GM12878 (cell line): ENCODE measurements around the gene CDH5. TPM values are rescaled to one million over a fixed set of nuclear protein-coding genes. Genes with fewer than 3 reads are reported as not detected.

ENCODE experiments used
- ATAC-seq: fragments of 200-7000 bp; cut with Tn5 transposase; 3 replicates; pipeline ENCODE4 v1.9.1; 2020; ENCODE audit warnings: mild to moderate bottlenecking, moderate library complexity
- BruUV-seq: library from RNA; stranded (reverse); fragments of 400-500 nt; replicated peaks from 2 replicates; lab custom pipeline; 2021; lab: Mats Ljungman, UMichigan
- CTCF ChIA-PET: fragments of 300-600 bp; sonication (Branson Sonifier 250); formaldehyde crosslinking; extraction: SDS; loops from one replicate; lab custom pipeline; 2021; ENCODE audit warnings: inconsistent platforms; lab: Yijun Ruan, JAX
- POLR2A ChIA-PET: fragments of 350-600 bp; formaldehyde crosslinking; extraction: SDS; loops from one replicate; lab custom pipeline; 2021; ENCODE audit warnings: inconsistent platforms; lab: Charles Lee
- RAD21 ChIA-PET: fragments of 300-600 bp; sonication (Branson Sonifier 250); formaldehyde crosslinking; loops from one replicate; lab custom pipeline; 2023; ENCODE audit warnings: antibody characterized with exemption; ENCODE audit not compliant: unreplicated experiment; lab: Charles Lee
- SMC1A ChIA-PET: fragments of 300-600 bp; sonication (Branson Sonifier 250); formaldehyde crosslinking; loops from one replicate; lab custom pipeline; 2023; ENCODE audit not compliant: unreplicated experiment, uncharacterized antibody; lab: Charles Lee
- DNase-seq: peaks from one replicate; pipeline ENCODE4 v3.0.0-alpha.2; 2011; ENCODE audit warnings: low read depth, low spot score
- FAIRE-seq: peaks from 3 replicates; lab custom pipeline; 2011; peaks lifted over from hg19 to GRCh38; lab: Jason Lieb, UNC
- H2AFZ ChIP-seq: 2 replicates; pipeline ENCODE4 v1.6.0; 2011; ENCODE audit warnings: low read depth, low read length, control low read depth; ENCODE audit not compliant: control insufficient read depth
- H3K27ac ChIP-seq: 2 replicates; pipeline ENCODE4 v1.5.1; 2011; ENCODE audit warnings: control low read depth; ENCODE audit not compliant: control insufficient read depth, insufficient read depth
- H3K27me3 ChIP-seq, 2 experiments: replicated peaks in 1 of 2; 2 replicates each; pipeline versions ENCODE4 v1.6.0 to v1.6.1; 2011; ENCODE audit warnings: low read length in 1 of 2; ENCODE audit not compliant: control insufficient read depth in 2 of 2, insufficient read depth in 2 of 2
- H3K36me3 ChIP-seq, 2 experiments: 2 replicates each; pipeline ENCODE4 v1.5.1; 2011; ENCODE audit warnings: low read length in 1 of 2; ENCODE audit not compliant: control insufficient read depth in 2 of 2, insufficient read depth in 2 of 2
- H3K4me1 ChIP-seq: 2 replicates; pipeline ENCODE4 v1.6.1; 2011; ENCODE audit warnings: mild to moderate bottlenecking, low read length, moderate library complexity, mixed read lengths; ENCODE audit not compliant: control insufficient read depth, insufficient read depth
- H3K4me2 ChIP-seq: 2 replicates; pipeline ENCODE4 v1.6.0; 2011; ENCODE audit warnings: control low read depth; ENCODE audit not compliant: control insufficient read depth, insufficient read depth
- H3K4me3 ChIP-seq: fragments of 200-600 bp; sonication (generic); 2 replicates; pipeline ENCODE4 v1.5.1; 2016
- H3K79me2 ChIP-seq: 2 replicates; pipeline ENCODE4 v1.6.0; 2011; ENCODE audit warnings: low read length; ENCODE audit not compliant: control insufficient read depth, insufficient read depth
- H3K9ac ChIP-seq: 2 replicates; pipeline ENCODE4 v1.8.0; 2011; ENCODE audit warnings: low read length, control low read depth, mixed read lengths; ENCODE audit not compliant: control insufficient read depth, insufficient read depth
- H3K9me3 ChIP-seq: replicated peaks from 3 replicates; pipeline ENCODE4 v1.5.1; 2011; ENCODE audit warnings: mild to moderate bottlenecking, low read length; ENCODE audit not compliant: control insufficient read depth, insufficient read depth
- H4K20me1 ChIP-seq: 2 replicates; pipeline ENCODE4 v1.6.0; 2011; ENCODE audit not compliant: control insufficient read depth, insufficient read depth
- BCL11A ChIP-seq: IDR thresholded peaks from 2 replicates; pipeline ENCODE4 v1.6.1; 2011; ENCODE audit warnings: low read depth, low read length
- CBX3 ChIP-seq: fragments of 200-600 bp; sonication (generic); IDR thresholded peaks from 2 replicates; pipeline ENCODE4 v1.6.1; 2016; ENCODE audit warnings: low read depth, borderline replicate concordance
- FOXK2 ChIP-seq: fragments of 450-650 bp; IDR thresholded peaks from 2 replicates; pipeline ENCODE4 v1.6.1; 2017; ENCODE audit warnings: mild to moderate bottlenecking, moderate library complexity
- HCFC1 ChIP-seq: fragments of 150-350 bp; IDR thresholded peaks from 2 replicates; pipeline ENCODE4 v1.6.1; 2014; ENCODE audit warnings: low read length
- HDAC6 ChIP-seq: fragments of 200-600 bp; sonication (generic); IDR thresholded peaks from one replicate; pipeline ENCODE4 v1.8.0; 2017; ENCODE audit warnings: antibody characterized with exemption; ENCODE audit not compliant: unreplicated experiment
- IKZF1 ChIP-seq: fragments of 450-650 bp; conservative IDR thresholded peaks from 2 replicates; pipeline ENCODE4 v1.6.1; 2017; ENCODE audit warnings: antibody characterized with exemption, mild to moderate bottlenecking
- MTA2 ChIP-seq: fragments of 450-650 bp; IDR thresholded peaks from 2 replicates; pipeline ENCODE4 v1.6.1; 2016; ENCODE audit warnings: low read depth, mild to moderate bottlenecking, moderate library complexity
- NBN ChIP-seq: fragments of 450-650 bp; IDR thresholded peaks from 2 replicates; pipeline ENCODE4 v1.6.1; 2016
- NFYA ChIP-seq: IDR thresholded peaks from 2 replicates; pipeline ENCODE4 v1.6.1; 2011; ENCODE audit warnings: low read depth, mild to moderate bottlenecking, low read length, improper control_type of control experiment, borderline replicate concordance
- NR2C1 ChIP-seq: fragments of 450-650 bp; IDR thresholded peaks from 2 replicates; pipeline ENCODE4 v1.6.1; 2017; ENCODE audit warnings: antibody characterized with exemption, mild to moderate bottlenecking, moderate library complexity
- RUNX3 ChIP-seq: IDR thresholded peaks from 2 replicates; pipeline ENCODE4 v1.6.1; 2012; ENCODE audit warnings: low read length, inconsistent platforms
- SIX5 ChIP-seq: IDR thresholded peaks from 2 replicates; pipeline ENCODE4 v1.6.1; 2011; ENCODE audit warnings: mild to moderate bottlenecking, low read depth, low read length, moderate library complexity; ENCODE audit not compliant: severe bottlenecking
- SMAD1 ChIP-seq: fragments of 450-650 bp; IDR thresholded peaks from 2 replicates; pipeline ENCODE4 v1.6.1; 2018; ENCODE audit warnings: mild to moderate bottlenecking, low read depth; ENCODE audit not compliant: partially characterized antibody
- TAF1 ChIP-seq: IDR thresholded peaks from 2 replicates; pipeline ENCODE4 v1.6.1; 2011; ENCODE audit warnings: mild to moderate bottlenecking, low read depth, low read length, borderline replicate concordance
- ZNF217 ChIP-seq: fragments of 450-650 bp; IDR thresholded peaks from 2 replicates; pipeline ENCODE4 v1.6.1; 2017; ENCODE audit warnings: antibody characterized with exemption, mild to moderate bottlenecking
- ZNF384 ChIP-seq: IDR thresholded peaks from 2 replicates; pipeline ENCODE4 v1.6.1; 2012; ENCODE audit warnings: low read depth, mild to moderate bottlenecking, low read length, improper control_type of control experiment, borderline replicate concordance
- WGBS: methylation state at CpG from one replicate; pipeline ENCODE4 v1.1.6; 2016; ENCODE audit warnings: low lambda C conversion rate; ENCODE audit not compliant: insufficient replicate concordance, insufficient coverage; ENCODE audit errors: missing lambda C conversion rate; 5-methylcytosine and 5-hydroxymethylcytosine counted together
- in situ Hi-C: fragments of 300-500 bp; cut with MboI; formaldehyde crosslinking; loops from 9 replicates; pipeline ENCODE4 v1.14.3; 2018; ENCODE audit warnings: mixed read lengths
- intact Hi-C: fragments of 100-400 bp; cut with micrococcal nuclease; formaldehyde crosslinking; loops from one replicate; pipeline ENCODE4 v1.14.2; 2022; ENCODE audit not compliant: unreplicated experiment
- polyA plus RNA-seq, 11 experiments: library from polyadenylated mRNA; depleted of rRNA in 4 of 11; unstranded in 6 of 11; stranded (reverse) in 5 of 11; fragments of >200 nt; fragmentation: Nextera tagmentation in 4 of 11; fragmentation: Illumina TruSeq in 1 of 11; extraction: Ambion mirVana in 4 of 11; extraction: Trizol in 1 of 11; gene quantifications; 1 replicate in 1 of 11; 2 replicates in 10 of 11; pipeline versions ENCODE4 v1.2.1 to v1.2.3, GENCODE V29; 2011 to 2016; ENCODE audit warnings: inconsistent platforms in 2 of 11, missing spikeins in 2 of 11, low read depth in 1 of 11
- total RNA-seq, 4 experiments: library from RNA; depleted of rRNA in 3 of 4; stranded (reverse); fragments of >200 nt in 3 of 4; fragmentation: Illumina TruSeq in 1 of 4; extraction: Trizol in 1 of 4; gene quantifications; 2 replicates each; pipeline versions ENCODE4 v1.2.1 to v1.2.3, GENCODE V29; 2013 to 2021
- TF ChIP-seq, protein P1 (sequence below): fragments of 450-650 bp; IDR thresholded peaks from 2 replicates; pipeline ENCODE4 v1.6.1; 2017; ENCODE audit warnings: borderline replicate concordance

The CDH5 gene
- total and polyA plus RNA-seq, 10 of the 15 experiments (the other 5 are each of a cell fraction or from before 2014, with no cell fraction given), result not detected

DNA sequence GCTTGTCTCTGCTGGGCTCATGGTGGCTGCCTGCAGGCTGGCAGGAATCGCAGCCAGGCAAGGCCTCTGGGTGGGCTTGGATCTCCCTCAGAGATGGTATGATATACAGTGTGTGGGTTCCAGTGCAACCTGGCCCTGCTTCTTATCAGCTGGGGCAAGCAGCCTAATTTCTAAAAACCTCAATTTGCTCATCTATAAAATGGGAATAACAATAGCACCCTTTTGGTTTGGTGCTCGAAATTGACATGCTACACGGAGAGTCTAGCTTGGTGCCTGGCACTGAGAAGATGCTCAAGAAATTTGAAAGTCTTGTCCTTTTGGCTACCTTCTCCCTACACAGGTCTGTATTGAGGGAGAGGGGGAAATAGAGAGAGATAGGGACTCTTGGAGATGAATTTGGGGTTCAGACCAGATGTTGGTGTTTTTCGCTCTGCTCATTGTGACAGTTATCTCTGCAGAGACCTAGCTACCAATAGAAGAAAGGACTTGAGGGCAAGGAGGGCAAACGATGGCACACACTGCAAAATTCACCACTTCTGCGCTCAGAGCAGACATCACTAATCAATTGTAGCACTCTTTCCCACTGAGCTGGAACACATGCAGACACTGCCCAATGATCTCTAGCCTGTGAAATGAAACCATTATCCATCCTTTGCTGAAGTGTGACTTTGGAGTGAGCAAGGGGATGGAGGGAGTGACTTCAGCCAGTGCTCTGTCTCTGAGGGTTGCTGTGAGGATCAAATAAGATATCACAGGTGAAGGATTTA lies 76.2 kb downstream of the CDH5 start:
- intact Hi-C loops, result no loop called here
- H3K27me3 ChIP-seq, result peaks cover 1 to 3% of the 10 kb centered on the region in 2 experiments
- no peak overlapping the region for H2AFZ ChIP-seq
- no peaks in the 10 kb centered on the region for H3K36me3 ChIP-seq
- no peak overlapping the region for H3K9ac ChIP-seq
- H3K79me2 ChIP-seq, result no peaks in the 10 kb centered on the region
- no peak for TF ChIP-seq SIX5
- in situ Hi-C loops, result no loop called here
- no peak for DNase-seq
- no TSS peak for BruUV-seq
- no peak overlapping the region for H3K4me3 ChIP-seq
- 42% methylated on average over 6 of the region's 6 CpGs for WGBS
- H3K4me2 ChIP-seq, result no peak overlapping the region
- RAD21 ChIA-PET, result no interaction called here
- H4K20me1 ChIP-seq, result no peaks in the 10 kb centered on the region
- no peak overlapping the region for H3K27ac ChIP-seq
- H3K9me3 ChIP-seq, result no peaks in the 10 kb centered on the region
- SMC1A ChIA-PET, result interaction anchor here (0.6 to 1.3 kb wide), 3 partner anchors 28 to 132 kb away, joined by 3 read pairs; no protein-coding TSS in a partner anchor
- POLR2A ChIA-PET, result no interaction called here
- no peak for FAIRE-seq
- no peak for ATAC-seq
- no peaks in the 10 kb centered on the region for H3K4me1 ChIP-seq
- CTCF ChIA-PET, result interaction anchor here (0.7 to 1.7 kb wide), 2 partner anchors 7 to 13 kb away, joined by 3 to 5 read pairs; no protein-coding TSS in a partner anchor

DNA sequence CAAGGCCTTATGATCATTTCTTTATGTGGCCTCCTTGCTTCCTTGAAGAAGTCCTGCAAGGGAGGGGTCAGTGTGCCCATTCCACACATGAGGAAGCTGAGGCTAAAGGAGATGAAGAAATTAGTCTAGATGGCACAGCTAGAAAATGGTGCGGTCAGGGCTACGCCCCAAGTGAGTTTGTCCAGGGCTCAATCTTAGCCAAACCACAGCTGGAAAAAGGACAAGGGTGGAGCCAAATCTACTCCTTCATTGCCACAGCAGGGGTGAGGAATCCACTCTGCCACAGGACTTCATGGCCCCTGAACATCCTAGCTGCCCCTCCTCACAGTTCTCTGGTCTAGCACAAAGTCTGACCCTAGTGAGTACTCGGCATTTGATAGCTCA lies 76.8 kb downstream of the CDH5 start:
- no peak overlapping the region for H3K9ac ChIP-seq
- H3K27me3 ChIP-seq, result peaks cover 3% of the 10 kb centered on the region in 2 experiments
- H3K27ac ChIP-seq, result no peak overlapping the region
- no peak for TF ChIP-seq HDAC6
- no peak for TF ChIP-seq RUNX3
- TF ChIP-seq BCL11A, result no peak
- TF ChIP-seq, protein P1, sequence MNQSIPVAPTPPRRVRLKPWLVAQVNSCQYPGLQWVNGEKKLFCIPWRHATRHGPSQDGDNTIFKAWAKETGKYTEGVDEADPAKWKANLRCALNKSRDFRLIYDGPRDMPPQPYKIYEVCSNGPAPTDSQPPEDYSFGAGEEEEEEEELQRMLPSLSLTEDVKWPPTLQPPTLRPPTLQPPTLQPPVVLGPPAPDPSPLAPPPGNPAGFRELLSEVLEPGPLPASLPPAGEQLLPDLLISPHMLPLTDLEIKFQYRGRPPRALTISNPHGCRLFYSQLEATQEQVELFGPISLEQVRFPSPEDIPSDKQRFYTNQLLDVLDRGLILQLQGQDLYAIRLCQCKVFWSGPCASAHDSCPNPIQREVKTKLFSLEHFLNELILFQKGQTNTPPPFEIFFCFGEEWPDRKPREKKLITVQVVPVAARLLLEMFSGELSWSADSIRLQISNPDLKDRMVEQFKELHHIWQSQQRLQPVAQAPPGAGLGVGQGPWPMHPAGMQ, result no peak
- no peak for TF ChIP-seq NBN
- no peak for TF ChIP-seq IKZF1
- no peak for TF ChIP-seq ZNF384
- TF ChIP-seq TAF1, result no peak
- TF ChIP-seq NR2C1, result no peak
- TF ChIP-seq ZNF217, result no peak
- no peak for TF ChIP-seq NFYA
- no peak for TF ChIP-seq HCFC1
- TF ChIP-seq FOXK2, result no peak
- TF ChIP-seq SMAD1, result no peak
- no peak for TF ChIP-seq MTA2
- no peak for TF ChIP-seq CBX3
- DNase-seq (no peak), FAIRE-seq (no peak), ATAC-seq (no peak)
- WGBS, result 29% methylated on average over 3 of the region's 3 CpGs
- no peak overlapping the region for H3K4me2 ChIP-seq
- ChIA-PET RAD21 (no interaction called here), POLR2A (no interaction called here), CTCF (interaction anchor here (0.7 to 1.7 kb wide), 2 partner anchors 8 to 12 kb away, joined by 3 to 5 read pairs; no protein-coding TSS in a partner anchor), SMC1A (interaction anchor here (0.5 to 1.3 kb wide), 4 partner anchors 28 to 132 kb away, joined by 3 read pairs; no protein-coding TSS in a partner anchor)
- H3K9me3 ChIP-seq, result no peaks in the 10 kb centered on the region
- H3K79me2 ChIP-seq, result no peaks in the 10 kb centered on the region
- no peak overlapping the region for H2AFZ ChIP-seq
- H3K4me3 ChIP-seq, result no peak overlapping the region
- BruUV-seq, result no TSS peak
- H3K4me1 ChIP-seq, result no peaks in the 10 kb centered on the region
- intact Hi-C loops, result no loop called here
- no peaks in the 10 kb centered on the region for H4K20me1 ChIP-seq
- no peaks in the 10 kb centered on the region for H3K36me3 ChIP-seq
- in situ Hi-C loops, result no loop called here
